HG03039 (cell line): ENCODE results near the gene ISOC2.
"Not testable (repeated sequence)": the region's sequence is repeated elsewhere in the genome, so short reads cannot be mapped to it uniquely, and the experiment has no call there.

Experiments
- ATAC-seq: cut with Tn5 transposase; IDR thresholded peaks from one replicate; pipeline ENCODE4 v1.9.1; 2021; ENCODE audit warnings: mild to moderate bottlenecking, moderate library complexity; ENCODE audit not compliant: unreplicated experiment

The ISOC2 gene

GRCh38 chr19:55460670-55461258 lies 678 bp downstream of the ISOC2 start:
- no peak for ATAC-seq

- no peak for ATAC-seq
Observed at GRCh38 chr19:55459950-55460657, 1.3 kb downstream of the ISOC2 start.

GRCh38 chr19:55459551-55459949 lies 1.9 kb downstream of the ISOC2 start:
- no peak for ATAC-seq

GRCh38 chr19:55457683-55458457 lies 3.6 kb downstream of the ISOC2 start:
- no peak for ATAC-seq

GRCh38 chr19:55456347-55456746 lies 5.1 kb downstream of the ISOC2 start:
- no peak for ATAC-seq

- no peak for ATAC-seq
Observed at GRCh38 chr19:55455576-55456235, 5.7 kb downstream of the ISOC2 start.

GRCh38 chr19:55454787-55455243 lies 6.6 kb downstream of the ISOC2 start:
- ATAC-seq: no peak

GRCh38 chr19:55453511-55454260 lies 7.8 kb downstream of the ISOC2 start:
- no peak for ATAC-seq

GRCh38 chr19:55452749-55453346 lies 8.6 kb downstream of the ISOC2 start:
- ATAC-seq: no peak

- no peak for ATAC-seq
Observed at GRCh38 chr19:55451965-55452748, 9.3 kb downstream of the ISOC2 start.

- ATAC-seq: no peak
Observed at GRCh38 chr19:55451163-55451964, 10.1 kb downstream of the ISOC2 start.

GRCh38 chr19:55449469-55449868 lies 12.0 kb downstream of the ISOC2 start:
- ATAC-seq: no peak

- not testable (repeated sequence) for ATAC-seq
Observed at GRCh38 chr19:55448175-55448490, 13.3 kb downstream of the ISOC2 start.

- ATAC-seq: no peak
Observed at GRCh38 chr19:55447421-55448174, 13.8 kb downstream of the ISOC2 start.

GRCh38 chr19:55446060-55446459 lies 15.4 kb downstream of the ISOC2 start:
- ATAC-seq: no peak

GRCh38 chr19:55444646-55445045 lies 16.8 kb downstream of the ISOC2 start:
- no peak for ATAC-seq

GRCh38 chr19:55443824-55444480 lies 17.5 kb downstream of the ISOC2 start:
- ATAC-seq: no peak
